PC-9 (cell line): ENCODE data around the gene FAM13C.

Experiments
- EZH2 ChIP-seq: fragments of 200-600 bp; sonication (generic); IDR thresholded peaks from 2 replicates; pipeline ENCODE4 v1.8.0; 2017; ENCODE audit warnings: antibody characterized with exemption, low read depth
- TF ChIP-seq, protein P1 (sequence below): fragments of 200-600 bp; sonication (generic); conservative IDR thresholded peaks from 2 replicates; pipeline ENCODE4 v1.6.1; 2017; ENCODE audit warnings: mixed run types, antibody characterized with exemption, mild to moderate bottlenecking, moderate library complexity

DNA sequence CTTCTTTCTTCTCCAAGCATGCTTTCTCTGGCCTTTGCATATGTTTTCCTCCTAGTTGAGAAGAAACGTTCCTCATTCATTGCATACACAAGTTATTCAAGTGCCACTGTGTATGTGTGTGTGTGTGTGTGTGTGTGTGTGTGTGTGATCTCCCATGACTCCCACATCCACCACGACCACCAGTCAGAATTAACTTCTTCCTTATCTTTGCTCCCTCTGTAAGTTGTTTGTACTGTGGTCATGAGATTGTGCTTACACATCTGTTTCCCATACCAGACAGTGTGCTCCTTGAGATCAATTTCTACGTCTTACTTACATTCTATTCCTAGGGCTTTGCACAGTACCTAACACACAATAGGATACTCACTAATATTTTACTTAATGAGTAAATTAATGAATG is 22.4 kb upstream of the FAM13C start:
- TF ChIP-seq, protein P1, sequence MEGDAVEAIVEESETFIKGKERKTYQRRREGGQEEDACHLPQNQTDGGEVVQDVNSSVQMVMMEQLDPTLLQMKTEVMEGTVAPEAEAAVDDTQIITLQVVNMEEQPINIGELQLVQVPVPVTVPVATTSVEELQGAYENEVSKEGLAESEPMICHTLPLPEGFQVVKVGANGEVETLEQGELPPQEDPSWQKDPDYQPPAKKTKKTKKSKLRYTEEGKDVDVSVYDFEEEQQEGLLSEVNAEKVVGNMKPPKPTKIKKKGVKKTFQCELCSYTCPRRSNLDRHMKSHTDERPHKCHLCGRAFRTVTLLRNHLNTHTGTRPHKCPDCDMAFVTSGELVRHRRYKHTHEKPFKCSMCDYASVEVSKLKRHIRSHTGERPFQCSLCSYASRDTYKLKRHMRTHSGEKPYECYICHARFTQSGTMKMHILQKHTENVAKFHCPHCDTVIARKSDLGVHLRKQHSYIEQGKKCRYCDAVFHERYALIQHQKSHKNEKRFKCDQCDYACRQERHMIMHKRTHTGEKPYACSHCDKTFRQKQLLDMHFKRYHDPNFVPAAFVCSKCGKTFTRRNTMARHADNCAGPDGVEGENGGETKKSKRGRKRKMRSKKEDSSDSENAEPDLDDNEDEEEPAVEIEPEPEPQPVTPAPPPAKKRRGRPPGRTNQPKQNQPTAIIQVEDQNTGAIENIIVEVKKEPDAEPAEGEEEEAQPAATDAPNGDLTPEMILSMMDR = no peak
- TF ChIP-seq EZH2 = no peak
